ENCODE data around the gene GDPD5. TPM values are rescaled to one million over a fixed set of nuclear protein-coding genes. Genes with fewer than 3 reads are reported as not detected.

The GDPD5 gene
- total and polyA plus RNA-seq, 4 experiments from 2014 or later, result 11.0 to 160 (median 85.7) TPM

DNA sequence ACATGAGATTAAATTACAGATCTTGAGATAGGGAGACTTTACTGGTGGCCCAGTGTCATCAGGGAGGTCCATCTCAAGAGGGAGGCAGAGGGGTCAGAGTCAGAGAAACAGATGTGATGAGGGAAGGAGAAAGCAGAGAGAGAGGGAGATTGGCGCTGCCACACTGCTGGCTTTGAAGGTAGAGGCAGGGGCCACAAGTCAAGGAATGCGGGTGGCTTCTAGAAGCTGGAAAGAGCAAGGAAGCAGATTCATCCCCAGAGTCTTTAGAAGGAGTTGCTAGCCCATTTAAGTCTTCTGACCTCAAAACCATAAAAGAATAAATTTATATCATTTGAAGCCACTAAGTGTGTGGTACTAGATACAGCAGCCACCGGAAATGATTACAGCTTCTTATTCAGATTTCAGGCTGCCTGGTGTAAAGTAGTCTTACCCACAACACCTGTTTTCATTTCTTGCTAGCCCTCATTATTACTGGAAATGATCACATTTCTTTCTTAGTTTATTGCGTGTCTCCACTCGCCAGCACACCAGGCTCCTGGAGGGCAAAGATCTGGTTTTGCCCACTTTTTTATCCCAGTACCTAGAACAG is 23.7 kb upstream of the GDPD5 start:
- Histone ChIP-seq H3K9me3 (ENCODE audit: control insufficient read depth in 1 of 2, low read length in 2 of 2) (no peaks in the 10 kb centered on the region), H3K4me3 (ENCODE audit: low read length in 2 of 2) (no peak overlapping the region), H3K27me3 (ENCODE audit: insufficient read depth, low read length) (no peaks in the 10 kb centered on the region), H3K4me1 (ENCODE audit: insufficient read depth, low read length) (no peaks in the 10 kb centered on the region), H3K36me3 (ENCODE audit: insufficient read depth, low read length) (no peaks in the 10 kb centered on the region), H3K27ac (ENCODE audit: low read depth, low read length) (no peak overlapping the region)
- no peak for DNase-seq
- intact Hi-C loops (cut with micrococcal nuclease), result no loop called here
- ChIA-PET POLR2A (ENCODE audit: partially characterized antibody) (no interaction called here), CTCF (ENCODE audit: partially characterized antibody) (interaction anchor here (0.7 to 1.5 kb wide), 6 partner anchors 12 to 103 kb away, joined by 3 to 5 read pairs (median 4); partner anchors contain the start of gene SERPINH1)
- Mint-ChIP-seq H3K27ac (peak overlapping the region in 1 of 7 donors; percentile 60), H3K36me3 (no peaks in the 10 kb centered on the region), H3K4me1 (peaks cover 0 to 3% (median 0%) of the 10 kb centered on the region in 4 donors), H3K27me3 (peaks cover 0 to 1% of the 10 kb centered on the region in 2 donors), H3K9me3 (peaks cover 0 to 1% (median 0%) of the 10 kb centered on the region in 8 donors), H3K4me3 (no peak overlapping the region)

DNA sequence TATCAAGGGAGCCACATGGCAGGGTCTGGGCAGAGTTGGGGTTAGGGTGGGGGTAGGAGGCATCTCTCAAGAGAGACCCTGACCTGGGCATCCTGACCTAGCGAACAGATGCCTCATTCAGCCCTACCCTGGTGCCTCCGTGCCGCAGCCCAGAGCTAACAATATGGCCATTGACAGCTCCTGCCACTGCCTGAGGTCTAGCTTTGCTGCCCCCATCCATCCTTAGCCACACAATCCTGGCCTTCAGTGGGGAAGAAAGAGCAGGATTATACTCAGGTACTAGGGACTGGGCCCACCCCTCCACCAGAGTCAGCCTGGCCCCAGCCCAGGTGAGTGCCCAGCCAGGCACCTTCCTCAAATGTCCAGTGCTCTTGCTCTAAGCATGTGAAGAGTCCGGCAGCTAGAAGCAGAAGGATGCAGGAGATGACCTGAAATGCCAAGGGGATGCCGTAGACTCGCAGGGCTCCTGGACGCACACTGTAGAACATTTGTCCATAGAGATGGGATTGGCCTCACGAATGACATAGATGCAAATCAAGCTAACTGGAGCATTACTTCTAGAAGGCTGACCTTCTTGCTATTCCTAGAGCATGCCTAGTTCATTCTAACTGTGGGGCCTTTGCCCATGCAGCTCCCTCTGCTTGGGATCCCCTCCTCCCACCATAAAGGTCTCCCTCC is 23.0 kb upstream of the GDPD5 start:
- H3K4me1 Mint-ChIP-seq, result peaks cover 0 to 3% (median 0%) of the 10 kb centered on the region in 4 donors
- no peaks in the 10 kb centered on the region for H3K36me3 Mint-ChIP-seq
- no peaks in the 10 kb centered on the region for H3K36me3 ChIP-seq (ENCODE audit: insufficient read depth, low read length)
- H3K9me3 ChIP-seq (ENCODE audit: control insufficient read depth in 1 of 2, low read length in 2 of 2), result no peaks in the 10 kb centered on the region
- peaks cover 0 to 3% of the 10 kb centered on the region in 2 donors for H3K27me3 Mint-ChIP-seq
- ChIA-PET POLR2A (ENCODE audit: partially characterized antibody) (no interaction called here), CTCF (ENCODE audit: partially characterized antibody) (interaction anchor here (0.6 to 1.5 kb wide), 7 partner anchors 11 to 298 kb away, joined by 3 to 5 read pairs (median 4); no protein-coding TSS in a partner anchor)
- no peak overlapping the region for H3K4me3 ChIP-seq (ENCODE audit: low read length in 2 of 2)
- H3K27ac Mint-ChIP-seq, result no peak overlapping the region
- H3K9me3 Mint-ChIP-seq, result peaks cover 0 to 1% (median 0%) of the 10 kb centered on the region in 8 donors
- no peak overlapping the region for H3K4me3 Mint-ChIP-seq
- no peaks in the 10 kb centered on the region for H3K27me3 ChIP-seq (ENCODE audit: insufficient read depth, low read length)
- intact Hi-C loops (cut with micrococcal nuclease), result no loop called here
- no peak for DNase-seq
- no peak overlapping the region for H3K27ac ChIP-seq (ENCODE audit: low read depth, low read length)
- H3K4me1 ChIP-seq (ENCODE audit: insufficient read depth, low read length), result no peaks in the 10 kb centered on the region

DNA sequence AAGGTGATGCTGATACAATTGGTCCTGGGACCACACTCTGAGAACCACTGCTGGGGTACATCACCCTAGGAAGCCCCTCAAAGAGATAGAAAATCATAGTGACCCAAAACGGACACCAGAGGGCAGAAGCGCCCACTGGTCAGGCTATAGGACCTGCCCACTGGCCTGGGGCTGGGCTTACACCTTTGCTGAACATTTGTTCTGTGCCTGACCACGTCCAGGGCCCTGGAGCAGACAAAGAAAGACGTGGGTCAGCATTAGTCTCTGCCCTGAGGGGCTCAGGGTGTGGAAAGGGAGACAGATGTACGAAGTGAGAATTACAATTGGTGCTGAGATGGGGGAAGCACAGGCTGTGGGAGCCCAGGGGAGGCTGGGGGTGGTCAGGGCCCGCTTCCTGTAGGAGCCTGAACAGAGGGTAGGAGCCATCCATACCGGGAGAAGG is 21.9 kb upstream of the GDPD5 start:
- Histone ChIP-seq H3K4me3 (ENCODE audit: low read length in 2 of 2) (no peak overlapping the region), H3K27ac (ENCODE audit: low read depth, low read length) (no peak overlapping the region), H3K36me3 (ENCODE audit: insufficient read depth, low read length) (no peaks in the 10 kb centered on the region), H3K4me1 (ENCODE audit: insufficient read depth, low read length) (no peaks in the 10 kb centered on the region), H3K27me3 (ENCODE audit: insufficient read depth, low read length) (no peaks in the 10 kb centered on the region), H3K9me3 (ENCODE audit: control insufficient read depth in 1 of 2, low read length in 2 of 2) (no peaks in the 10 kb centered on the region)
- no peaks in the 10 kb centered on the region for H3K36me3 Mint-ChIP-seq
- no peak overlapping the region for H3K27ac Mint-ChIP-seq
- no peak for DNase-seq
- H3K27me3 Mint-ChIP-seq, result peaks cover 0 to 3% of the 10 kb centered on the region in 2 donors
- H3K4me1 Mint-ChIP-seq, result peaks cover 0 to 3% (median 0%) of the 10 kb centered on the region in 4 donors
- CTCF ChIA-PET (ENCODE audit: partially characterized antibody), result interaction anchor here (0.8 to 1.1 kb wide), 2 partner anchors 12 to 13 kb away, joined by 3 to 4 read pairs; no protein-coding TSS in a partner anchor
- no peak overlapping the region for H3K4me3 Mint-ChIP-seq
- POLR2A ChIA-PET (ENCODE audit: partially characterized antibody), result no interaction called here
- peaks cover 0 to 1% (median 0%) of the 10 kb centered on the region in 8 donors for H3K9me3 Mint-ChIP-seq
- intact Hi-C loops (cut with micrococcal nuclease), result loop anchor here (1.0 kb wide), 2 partner anchors 30 to 45 kb away; no protein-coding TSS in a partner anchor

DNA sequence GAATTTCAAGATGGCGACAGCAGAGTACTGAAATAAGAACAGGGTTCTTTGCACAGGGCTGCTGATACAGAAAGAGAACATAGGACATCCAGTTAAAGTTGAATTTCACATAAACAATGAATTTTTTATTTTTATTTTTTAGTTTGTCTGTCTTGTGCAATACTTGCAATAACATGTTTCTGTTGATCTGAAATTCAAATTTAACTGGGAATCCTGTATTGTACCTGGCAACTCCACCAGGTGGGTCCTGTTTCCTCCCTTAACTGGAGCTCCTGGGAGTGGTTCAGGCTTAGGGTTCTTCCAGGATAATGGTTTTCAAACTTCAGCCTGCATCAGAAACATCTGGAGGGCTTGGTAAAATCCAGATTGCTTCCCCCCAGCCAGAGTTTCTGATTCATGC is 21.4 kb upstream of the GDPD5 start:
- Mint-ChIP-seq H3K36me3 (no peaks in the 10 kb centered on the region), H3K9me3 (peaks cover 0 to 1% (median 0%) of the 10 kb centered on the region in 8 donors), H3K4me1 (peaks cover 0 to 3% (median 0%) of the 10 kb centered on the region in 4 donors), H3K4me3 (no peak overlapping the region), H3K27ac (no peak overlapping the region), H3K27me3 (peaks cover 0 to 3% of the 10 kb centered on the region in 2 donors)
- intact Hi-C loops (cut with micrococcal nuclease), result loop anchor here (1.0 kb wide), 2 partner anchors 30 to 45 kb away; no protein-coding TSS in a partner anchor
- ChIA-PET POLR2A (ENCODE audit: partially characterized antibody) (no interaction called here), CTCF (ENCODE audit: partially characterized antibody) (interaction anchor here (0.8 to 1.4 kb wide), 2 partner anchors 14 to 48 kb away, joined by 3 to 4 read pairs; no protein-coding TSS in a partner anchor)
- H3K27ac ChIP-seq (ENCODE audit: low read depth, low read length), result no peak overlapping the region
- no peak for DNase-seq
- no peak overlapping the region for H3K4me3 ChIP-seq (ENCODE audit: low read length in 2 of 2)
- no peaks in the 10 kb centered on the region for H3K27me3 ChIP-seq (ENCODE audit: insufficient read depth, low read length)
- no peaks in the 10 kb centered on the region for H3K4me1 ChIP-seq (ENCODE audit: insufficient read depth, low read length)
- no peaks in the 10 kb centered on the region for H3K9me3 ChIP-seq (ENCODE audit: control insufficient read depth in 1 of 2, low read length in 2 of 2)
- no peaks in the 10 kb centered on the region for H3K36me3 ChIP-seq (ENCODE audit: insufficient read depth, low read length)

DNA sequence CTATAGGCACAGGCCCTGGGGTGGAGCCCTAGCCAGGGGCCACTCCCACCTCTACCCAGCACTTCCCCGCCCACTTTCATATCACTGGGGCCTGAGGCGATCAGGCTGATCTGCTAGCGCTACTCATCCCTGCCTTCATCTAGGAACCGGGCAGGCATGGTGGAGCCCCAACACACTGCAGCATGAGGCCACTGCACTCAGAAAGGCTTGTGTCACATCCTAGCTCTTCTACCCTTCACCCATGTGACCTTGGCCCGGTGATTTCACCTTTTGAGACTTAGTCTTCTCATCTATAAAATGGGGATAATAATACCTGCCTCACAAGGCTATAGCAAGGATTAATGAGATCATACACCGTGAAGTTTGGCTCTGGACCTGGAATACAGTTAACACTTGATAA is 18.1 kb upstream of the GDPD5 start:
- DNase-seq, result no peak
- Histone ChIP-seq H3K36me3 (ENCODE audit: insufficient read depth, low read length) (no peaks in the 10 kb centered on the region), H3K27me3 (ENCODE audit: insufficient read depth, low read length) (no peaks in the 10 kb centered on the region), H3K4me3 (ENCODE audit: low read length in 2 of 2) (no peak overlapping the region), H3K9me3 (ENCODE audit: control insufficient read depth in 1 of 2, low read length in 2 of 2) (no peaks in the 10 kb centered on the region), H3K4me1 (ENCODE audit: insufficient read depth, low read length) (no peaks in the 10 kb centered on the region), H3K27ac (ENCODE audit: low read depth, low read length) (no peak overlapping the region)
- POLR2A ChIA-PET (ENCODE audit: partially characterized antibody), result no interaction called here
- Mint-ChIP-seq H3K27me3 (peaks cover 0 to 3% of the 10 kb centered on the region in 2 donors), H3K9me3 (peaks cover 0 to 1% (median 0%) of the 10 kb centered on the region in 8 donors), H3K4me1 (no peaks in the 10 kb centered on the region), H3K36me3 (no peaks in the 10 kb centered on the region), H3K4me3 (no peak overlapping the region), H3K27ac (peak overlapping the region in 1 of 7 donors; percentile 29)
- intact Hi-C loops (cut with micrococcal nuclease), result no loop called here
- CTCF ChIA-PET (ENCODE audit: partially characterized antibody), result interaction anchor here (0.6 to 2.3 kb wide), 3 partner anchors 11 to 670 kb away, joined by 3 to 11 read pairs (median 4); no protein-coding TSS in a partner anchor

DNA sequence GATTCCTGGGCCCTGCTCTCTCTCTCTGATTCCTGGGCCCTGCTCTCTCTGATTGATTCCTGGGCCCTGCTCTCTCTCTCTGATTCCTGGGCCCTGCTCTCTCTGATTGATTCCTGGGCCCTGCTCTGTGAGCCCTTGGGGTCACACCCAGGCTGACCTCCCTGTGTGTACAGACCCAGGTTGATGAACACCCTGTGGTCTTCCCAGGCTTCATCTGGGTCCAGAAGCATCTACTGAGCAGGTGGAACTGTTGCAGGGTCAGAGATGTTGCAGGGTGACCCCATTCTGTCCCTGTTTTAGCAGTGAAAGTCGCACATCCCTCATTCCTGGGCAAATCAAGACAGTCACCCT is 16.3 kb upstream of the GDPD5 start:
- ChIA-PET POLR2A (ENCODE audit: partially characterized antibody) (interaction anchor here (1.2 kb wide), 1 partner anchor 20 kb away, joined by 3 read pairs; the partner anchor contains the start of gene SERPINH1), CTCF (ENCODE audit: partially characterized antibody) (interaction anchor here (1.2 to 2.3 kb wide), 2 partner anchors 9 to 18 kb away, joined by 3 to 11 read pairs; no protein-coding TSS in a partner anchor)
- Histone ChIP-seq H3K9me3 (ENCODE audit: control insufficient read depth in 1 of 2, low read length in 2 of 2) (no peaks in the 10 kb centered on the region), H3K4me3 (ENCODE audit: low read length in 2 of 2) (no peak overlapping the region), H3K36me3 (ENCODE audit: insufficient read depth, low read length) (no peaks in the 10 kb centered on the region), H3K27ac (ENCODE audit: low read depth, low read length) (no peak overlapping the region), H3K27me3 (ENCODE audit: insufficient read depth, low read length) (no peaks in the 10 kb centered on the region), H3K4me1 (ENCODE audit: insufficient read depth, low read length) (peaks cover 8% of the 10 kb centered on the region)
- no peak for DNase-seq
- peaks cover 0 to 7% of the 10 kb centered on the region in 2 donors for H3K27me3 Mint-ChIP-seq
- no peak overlapping the region for H3K27ac Mint-ChIP-seq
- H3K4me3 Mint-ChIP-seq, result no peak overlapping the region
- H3K4me1 Mint-ChIP-seq, result peaks cover 8 to 13% (median 11%) of the 10 kb centered on the region in 4 donors
- H3K9me3 Mint-ChIP-seq, result peaks cover 0 to 1% (median 0%) of the 10 kb centered on the region in 8 donors
- intact Hi-C loops (cut with micrococcal nuclease), result no loop called here
- H3K36me3 Mint-ChIP-seq, result no peaks in the 10 kb centered on the region

All from CD4-positive, alpha-beta memory T cell (primary cell).